Measurements from ENCODE around the gene ATP2A3.

ATP2A3 gene

GRCh38 chr17:4006745-4007211, 42.5 kb upstream of the ATP2A3 start:
- Histone ChIP-seq H3K36me3 (ENCODE audit: insufficient read depth, low read length) (peaks cover 46% of the 10 kb centered on the region), H3K4me2 (ENCODE audit: low read length) (no peak overlapping the region), H3K79me2 (ENCODE audit: insufficient read depth, low read length) (no peaks in the 10 kb centered on the region), H3F3A (ENCODE audit: insufficient read depth, low read length) (0 out of 2 replicates have a peak, but pooled peaks cover 6% of the 10 kb centered on the region), H3K9me3 (ENCODE audit: low read length) (no peaks in the 10 kb centered on the region), H3K9ac (ENCODE audit: low read length) (no peak overlapping the region), H4K20me1 (ENCODE audit: insufficient read depth, low read length) (no peaks in the 10 kb centered on the region), H2AFZ (ENCODE audit: low read length) (no peak overlapping the region), H3K27ac (ENCODE audit: low read depth, low read length, poor library complexity, severe bottlenecking) (no peak overlapping the region), H3K27me3 (ENCODE audit: insufficient read depth, low read length) (0 out of 2 replicates have a peak, but pooled peaks cover under 1% of the 10 kb centered on the region), H3K4me1 (ENCODE audit: insufficient read depth, low read length, severe bottlenecking) (peaks cover 32% of the 10 kb centered on the region), H3K9me2 (ENCODE audit: low read depth, low read length) (no peaks in the 10 kb centered on the region), H3K4me3 (ENCODE audit: low read depth, low read length, poor library complexity, severe bottlenecking) (no peak overlapping the region)
- no peak for TF ChIP-seq CTCF (IDR thresholded peaks at IDR 0.05; ENCODE audit: low read length)
- TF ChIP-seq EZH2 (IDR thresholded peaks at IDR 0.05; ENCODE audit: borderline replicate concordance, low read length), result no peak

DNA sequence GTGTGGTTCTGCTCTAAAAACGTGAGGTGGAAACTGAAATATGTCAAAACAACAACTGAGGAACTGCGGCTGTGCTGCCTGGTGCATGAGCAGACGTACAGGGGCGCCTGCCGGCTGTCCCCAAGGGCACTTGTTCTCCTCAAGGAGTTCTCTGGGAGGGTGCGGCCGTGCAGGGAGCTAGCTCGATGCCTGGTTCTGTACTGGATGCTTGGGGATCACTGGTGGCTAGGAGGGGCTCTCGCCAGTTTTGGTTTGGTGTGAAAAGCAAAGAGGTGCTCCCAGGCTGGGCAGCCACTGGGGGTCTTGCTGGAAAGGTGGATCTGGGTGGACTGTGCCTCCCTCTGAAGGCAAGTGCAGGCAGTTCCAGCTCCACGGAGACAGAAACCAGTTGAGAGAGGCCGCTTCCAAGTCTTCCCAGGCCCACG, 41.9 kb upstream of the ATP2A3 start:
- Histone ChIP-seq H4K20me1 (ENCODE audit: insufficient read depth, low read length) (no peaks in the 10 kb centered on the region), H3K27me3 (ENCODE audit: insufficient read depth, low read length) (0 out of 2 replicates have a peak, but pooled peaks cover 6% of the 10 kb centered on the region), H3K27ac (ENCODE audit: low read depth, low read length, poor library complexity, severe bottlenecking) (no peak overlapping the region), H3K9ac (ENCODE audit: low read length) (no peak overlapping the region), H3K9me3 (ENCODE audit: low read length) (no peaks in the 10 kb centered on the region), H3F3A (ENCODE audit: insufficient read depth, low read length) (0 out of 2 replicates have a peak, but pooled peaks cover 6% of the 10 kb centered on the region), H2AFZ (ENCODE audit: low read length) (no peak overlapping the region), H3K4me1 (ENCODE audit: insufficient read depth, low read length, severe bottlenecking) (peaks cover 32% of the 10 kb centered on the region), H3K36me3 (ENCODE audit: insufficient read depth, low read length) (peaks cover 42% of the 10 kb centered on the region), H3K9me2 (ENCODE audit: low read depth, low read length) (no peaks in the 10 kb centered on the region), H3K4me3 (ENCODE audit: low read depth, low read length, poor library complexity, severe bottlenecking) (no peak overlapping the region), H3K4me2 (ENCODE audit: low read length) (no peak overlapping the region), H3K79me2 (ENCODE audit: insufficient read depth, low read length) (no peaks in the 10 kb centered on the region)
- TF ChIP-seq CTCF (IDR thresholded peaks at IDR 0.05; ENCODE audit: low read length), result no peak
- no peak for TF ChIP-seq EZH2 (IDR thresholded peaks at IDR 0.05; ENCODE audit: borderline replicate concordance, low read length)

GRCh38 chr17:4005296-4006164, 41.3 kb upstream of the ATP2A3 start:
- Histone ChIP-seq H3K4me1 (ENCODE audit: insufficient read depth, low read length, severe bottlenecking) (peaks cover 32% of the 10 kb centered on the region), H2AFZ (ENCODE audit: low read length) (no peak overlapping the region), H3K36me3 (ENCODE audit: insufficient read depth, low read length) (peaks cover 37% of the 10 kb centered on the region), H3F3A (ENCODE audit: insufficient read depth, low read length) (0 out of 2 replicates have a peak, but pooled peaks cover 6% of the 10 kb centered on the region), H3K4me3 (ENCODE audit: low read depth, low read length, poor library complexity, severe bottlenecking) (no peak overlapping the region), H3K27ac (ENCODE audit: low read depth, low read length, poor library complexity, severe bottlenecking) (no peak overlapping the region), H3K9ac (ENCODE audit: low read length) (no peak overlapping the region), H4K20me1 (ENCODE audit: insufficient read depth, low read length) (no peaks in the 10 kb centered on the region), H3K9me2 (ENCODE audit: low read depth, low read length) (no peaks in the 10 kb centered on the region), H3K79me2 (ENCODE audit: insufficient read depth, low read length) (no peaks in the 10 kb centered on the region), H3K27me3 (ENCODE audit: insufficient read depth, low read length) (0 out of 2 replicates have a peak, but pooled peaks cover 13% of the 10 kb centered on the region), H3K4me2 (ENCODE audit: low read length) (no peak overlapping the region), H3K9me3 (ENCODE audit: low read length) (no peaks in the 10 kb centered on the region)
- no peak for TF ChIP-seq CTCF (IDR thresholded peaks at IDR 0.05; ENCODE audit: low read length)
- no peak for TF ChIP-seq EZH2 (IDR thresholded peaks at IDR 0.05; ENCODE audit: borderline replicate concordance, low read length)

Data from OCI-LY1 (cell line).